T-helper 22 cell (primary cell): ENCODE results near the gene RAI1.
"Not testable (repeated sequence)": the region's sequence is repeated elsewhere in the genome, so short reads cannot be mapped to it uniquely, and the experiment has no call there.

Source experiments
- DNase-seq: peaks from one replicate; pipeline ENCODE4 v3.0.0-alpha.2; 2020; ENCODE audit warnings: low read depth

The RAI1 gene

GRCh38 chr17:17805575-17805974, 124.3 kb downstream of the RAI1 start:
- DNase-seq, result no peak

- no peak for DNase-seq
These were observed 124.8 kb downstream of the RAI1 start for GRCh38 chr17:17806035-17806434.

GRCh38 chr17:17806611-17807274, 125.5 kb downstream of the RAI1 start:
- DNase-seq, result no peak

GRCh38 chr17:17807440-17807839, 126.2 kb downstream of the RAI1 start:
- DNase-seq, result no peak

GRCh38 chr17:17808200-17808599, 126.9 kb downstream of the RAI1 start:
- not testable (repeated sequence) for DNase-seq

- DNase-seq, result no peak
These were observed 127.6 kb downstream of the RAI1 start for GRCh38 chr17:17808706-17809432.

GRCh38 chr17:17809531-17810083, 128.3 kb downstream of the RAI1 start:
- DNase-seq, result no peak

GRCh38 chr17:17810084-17810894, 129.0 kb downstream of the RAI1 start:
- DNase-seq, result no peak

GRCh38 chr17:17810895-17811248, 129.6 kb downstream of the RAI1 start:
- DNase-seq, result no peak

GRCh38 chr17:17811381-17812210, 130.3 kb downstream of the RAI1 start:
- no peak for DNase-seq

- peak; percentile 30 for DNase-seq
These were observed 131.2 kb downstream of the RAI1 start for GRCh38 chr17:17812211-17813054.

GRCh38 chr17:17813055-17813724, 131.9 kb downstream of the RAI1 start:
- no peak for DNase-seq

- DNase-seq, result no peak
These were observed 132.5 kb downstream of the RAI1 start for GRCh38 chr17:17813725-17814095.

- DNase-seq, result no peak
These were observed 133.2 kb downstream of the RAI1 start for GRCh38 chr17:17814162-17815061.

GRCh38 chr17:17815062-17815406, 133.8 kb downstream of the RAI1 start:
- no peak for DNase-seq

- no peak for DNase-seq
These were observed 134.4 kb downstream of the RAI1 start for GRCh38 chr17:17815436-17816200.

- DNase-seq, result no peak
These were observed 135.1 kb downstream of the RAI1 start for GRCh38 chr17:17816240-17816814.
